GM12865 (cell line): ENCODE data around the gene PJVK.
A peak's percentile ranks its signal among the peaks of the same experiment; 100 is the strongest.

Experiments used
- DNase-seq: peaks from one replicate; pipeline ENCODE4 v3.0.0; 2010; ENCODE audit warnings: low read depth
- H3K4me3 ChIP-seq: 2 replicates; pipeline ENCODE4 v1.5.1; 2011; ENCODE audit warnings: mild to moderate bottlenecking, low read depth, low read length, control low read depth
- TF ChIP-seq, protein P1 (sequence below): IDR thresholded peaks from 2 replicates; pipeline ENCODE4 v1.5.1; 2011; ENCODE audit warnings: low read length, control low read depth, low read depth, inconsistent platforms; ENCODE audit not compliant: insufficient read depth; ENCODE audit errors: missing control alignments

PJVK gene

DNA sequence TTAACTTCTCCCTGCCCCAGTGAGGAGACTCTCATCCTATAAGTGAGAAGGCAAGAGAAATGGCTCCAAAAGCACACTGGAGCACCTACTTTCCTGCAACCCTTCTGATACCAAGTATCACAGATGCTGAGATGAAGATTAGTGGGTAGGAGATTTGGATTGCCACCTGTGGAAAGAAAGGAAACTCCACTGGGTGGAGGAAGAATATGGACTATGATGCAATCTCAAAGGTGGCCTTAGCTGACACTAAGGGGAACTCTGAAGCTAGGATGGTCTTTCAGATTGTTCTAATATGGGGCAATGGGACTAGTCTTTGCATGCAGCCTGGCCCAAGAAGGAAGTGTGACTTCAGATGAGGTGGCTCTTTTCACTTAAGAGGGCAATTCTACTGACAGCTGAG is 21.8 kb upstream of the PJVK start:
- no peak for DNase-seq
- TF ChIP-seq, protein P1, sequence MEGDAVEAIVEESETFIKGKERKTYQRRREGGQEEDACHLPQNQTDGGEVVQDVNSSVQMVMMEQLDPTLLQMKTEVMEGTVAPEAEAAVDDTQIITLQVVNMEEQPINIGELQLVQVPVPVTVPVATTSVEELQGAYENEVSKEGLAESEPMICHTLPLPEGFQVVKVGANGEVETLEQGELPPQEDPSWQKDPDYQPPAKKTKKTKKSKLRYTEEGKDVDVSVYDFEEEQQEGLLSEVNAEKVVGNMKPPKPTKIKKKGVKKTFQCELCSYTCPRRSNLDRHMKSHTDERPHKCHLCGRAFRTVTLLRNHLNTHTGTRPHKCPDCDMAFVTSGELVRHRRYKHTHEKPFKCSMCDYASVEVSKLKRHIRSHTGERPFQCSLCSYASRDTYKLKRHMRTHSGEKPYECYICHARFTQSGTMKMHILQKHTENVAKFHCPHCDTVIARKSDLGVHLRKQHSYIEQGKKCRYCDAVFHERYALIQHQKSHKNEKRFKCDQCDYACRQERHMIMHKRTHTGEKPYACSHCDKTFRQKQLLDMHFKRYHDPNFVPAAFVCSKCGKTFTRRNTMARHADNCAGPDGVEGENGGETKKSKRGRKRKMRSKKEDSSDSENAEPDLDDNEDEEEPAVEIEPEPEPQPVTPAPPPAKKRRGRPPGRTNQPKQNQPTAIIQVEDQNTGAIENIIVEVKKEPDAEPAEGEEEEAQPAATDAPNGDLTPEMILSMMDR = no peak
- no peak overlapping the region for H3K4me3 ChIP-seq

DNA sequence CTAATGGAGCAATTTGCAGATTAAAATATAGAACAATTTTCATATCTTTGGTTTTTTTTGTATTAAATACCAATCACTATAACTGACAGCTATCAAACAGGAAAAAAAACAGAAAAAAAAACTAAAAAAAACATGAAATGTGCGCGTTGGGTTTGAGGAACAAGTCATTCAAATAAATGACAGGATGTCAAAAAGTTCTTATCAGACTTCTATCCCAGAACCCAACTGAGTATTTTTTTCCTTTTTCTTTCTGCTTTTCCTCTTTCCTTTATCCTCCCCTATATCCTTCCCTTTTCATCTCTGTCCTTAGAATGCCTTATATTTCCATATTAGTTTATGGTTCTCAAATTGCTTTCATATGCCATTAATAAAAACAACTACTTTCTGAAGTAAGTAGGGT is 14.5 kb upstream of the PJVK start:
- DNase-seq = no peak
- TF ChIP-seq, protein P1 = no peak
- no peak overlapping the region for H3K4me3 ChIP-seq

DNA sequence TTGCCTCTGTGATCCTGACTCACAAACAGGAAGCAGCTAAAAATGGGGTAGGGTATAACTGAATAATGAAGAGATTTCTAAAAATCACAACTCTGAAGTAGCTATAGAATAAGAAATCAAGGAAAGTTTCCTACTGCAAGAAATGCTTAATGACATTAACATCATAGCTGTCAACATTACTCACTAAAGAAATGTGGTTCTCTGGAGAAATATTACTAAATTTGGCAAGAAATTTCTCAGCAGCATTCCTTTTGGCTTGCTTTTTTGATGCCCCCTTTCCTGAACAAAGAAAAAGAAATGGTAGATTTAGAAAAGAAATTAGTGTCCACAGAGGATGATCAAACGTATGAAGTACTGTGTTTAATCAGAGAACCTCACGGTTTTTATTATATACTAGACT is 9.8 kb upstream of the PJVK start:
- no peak overlapping the region for H3K4me3 ChIP-seq
- DNase-seq = no peak
- TF ChIP-seq, protein P1 = no peak

DNA sequence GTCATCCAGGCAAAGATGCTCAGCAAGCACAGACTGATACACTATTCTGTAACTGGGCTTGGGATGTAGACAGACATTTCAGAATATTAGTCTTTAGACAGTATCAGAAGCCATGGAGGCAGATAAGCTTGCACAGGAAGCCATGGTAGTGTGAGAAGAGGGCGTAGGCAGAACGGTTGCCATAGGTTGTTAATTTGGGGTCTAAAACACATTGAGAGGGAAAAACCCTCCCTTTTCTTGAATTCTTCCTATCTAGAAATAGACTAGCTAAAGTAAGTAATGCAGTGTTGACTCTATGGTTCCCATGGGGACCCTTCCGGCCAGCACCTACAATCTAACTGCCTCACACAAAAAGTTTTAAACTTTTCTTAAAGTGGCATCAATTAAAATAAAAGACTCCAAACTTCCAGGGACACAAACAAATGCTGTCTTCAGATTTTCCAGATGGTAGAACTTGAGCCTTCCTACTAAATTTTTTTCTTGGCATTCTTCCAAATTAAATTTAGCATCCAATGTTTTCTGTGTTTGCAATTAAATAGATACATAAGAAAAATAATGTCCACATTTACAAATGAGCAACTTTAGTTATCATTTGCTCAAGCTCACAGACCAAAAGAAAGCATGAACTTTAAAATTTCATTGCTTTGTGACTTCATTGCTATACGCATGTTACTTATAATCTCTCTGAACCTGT is 2.1 kb upstream of the PJVK start:
- H3K4me3 ChIP-seq = peak overlapping the region; percentile 72
- DNase-seq = peak; percentile 54
- TF ChIP-seq, protein P1 = no peak

DNA sequence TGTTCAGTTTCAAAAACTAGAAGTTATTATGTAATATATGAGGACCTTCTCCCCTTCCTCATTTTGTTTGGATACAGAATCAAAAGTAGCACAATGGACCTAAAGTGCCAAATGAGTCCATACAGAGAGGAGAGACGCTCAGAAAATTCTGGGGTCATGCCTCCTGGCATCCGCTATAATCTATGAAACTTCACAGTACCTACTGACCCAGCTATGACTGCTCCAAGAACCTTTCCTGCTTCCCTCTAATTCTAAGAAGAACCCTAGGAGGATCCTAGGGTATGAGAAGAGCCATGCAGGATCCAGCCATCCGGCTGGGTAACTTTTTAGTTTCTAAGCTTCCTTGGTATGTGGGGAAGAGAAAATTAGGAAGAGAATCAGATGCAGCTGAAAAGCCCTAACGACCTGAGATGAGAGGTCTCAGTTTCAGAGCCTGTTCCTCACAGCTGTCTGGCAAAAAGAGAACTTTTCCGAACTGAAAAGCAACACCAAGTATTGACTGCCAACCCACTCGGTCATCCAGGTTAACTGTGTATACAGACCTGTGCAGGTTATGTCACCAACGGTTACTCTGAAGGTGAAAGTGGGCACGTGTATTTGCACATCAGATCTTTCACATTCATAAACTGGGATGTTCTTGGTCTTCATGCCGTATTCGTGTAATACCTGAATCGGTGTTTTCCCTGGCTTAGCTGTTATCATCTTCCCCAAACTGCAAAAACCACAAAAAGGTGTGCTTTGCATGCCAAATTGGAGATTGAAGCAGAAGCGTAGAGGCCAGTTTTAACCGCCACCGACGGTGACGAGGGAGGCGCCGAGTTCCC is 1.3 kb upstream of the PJVK start:
- peak overlapping the region; percentile 72 for H3K4me3 ChIP-seq
- TF ChIP-seq, protein P1 = no peak
- peak; percentile 17 for DNase-seq

DNA sequence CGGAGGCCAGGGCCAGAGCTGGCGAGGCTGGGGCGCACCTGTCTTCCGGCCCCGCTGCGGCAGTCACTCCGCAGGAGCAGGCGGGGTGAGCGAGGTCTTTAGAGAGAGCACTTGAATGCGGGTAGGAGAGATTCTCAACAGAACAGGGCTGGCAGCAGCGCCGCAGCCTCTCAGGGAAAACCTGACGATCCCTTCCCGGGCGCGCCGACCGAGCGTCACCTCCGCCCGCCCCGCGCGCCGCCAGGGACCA is 729 bp upstream of the PJVK start:
- H3K4me3 ChIP-seq = peak overlapping the region; percentile 72
- DNase-seq = peak; percentile 85
- TF ChIP-seq, protein P1 = no peak

DNA sequence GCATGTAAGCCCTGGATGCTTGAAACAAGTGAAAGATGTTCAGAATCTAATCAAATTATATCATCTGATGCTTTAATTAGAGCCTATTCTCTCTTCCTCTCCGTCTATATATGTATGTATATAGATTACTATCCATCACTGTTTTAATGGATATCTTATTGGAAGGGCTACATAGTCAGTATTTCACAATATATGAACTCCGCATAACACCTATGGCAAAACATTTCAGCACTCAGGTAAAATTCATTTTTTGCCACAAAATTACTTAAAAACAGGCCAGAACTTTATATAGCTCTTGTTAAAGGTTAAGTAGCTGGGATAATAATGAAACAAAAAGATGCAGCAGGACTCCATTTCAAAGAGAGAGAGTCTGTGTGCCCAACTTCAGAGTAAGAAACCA is 1.2 kb downstream of the PJVK start:
- TF ChIP-seq, protein P1 = no peak
- H3K4me3 ChIP-seq = no peak overlapping the region

More for the DNA sequence above, 1.2 kb downstream of the PJVK start:
- no peak for DNase-seq
